ENCODE results near the gene UNKL.
"Not testable (repeated sequence)": the region's sequence is repeated elsewhere in the genome, so short reads cannot be mapped to it uniquely, and the experiment has no call there.

Gene UNKL

GRCh38 chr16:1341495-1342420, 72.7 kb downstream of the UNKL start:
- DNase-seq (ENCODE audit: low spot score) = no peak
- no peak for FAIRE-seq

GRCh38 chr16:1340730-1341494, 73.6 kb downstream of the UNKL start:
- DNase-seq (ENCODE audit: low spot score) (no peak), FAIRE-seq (no peak)

- DNase-seq (ENCODE audit: low spot score) (no peak), FAIRE-seq (no peak)
Observed at GRCh38 chr16:1338855-1339675, 75.4 kb downstream of the UNKL start.

- FAIRE-seq (no peak), DNase-seq (ENCODE audit: low spot score) (no peak)
Observed at GRCh38 chr16:1338119-1338730, 76.3 kb downstream of the UNKL start.

- no peak for DNase-seq (ENCODE audit: low spot score)
- no peak for FAIRE-seq
Observed at GRCh38 chr16:1337486-1337885, 77.0 kb downstream of the UNKL start.

GRCh38 chr16:1336619-1337018, 77.9 kb downstream of the UNKL start:
- DNase-seq (ENCODE audit: low spot score) = no peak
- FAIRE-seq = no peak

GRCh38 chr16:1335996-1336395, 78.5 kb downstream of the UNKL start:
- FAIRE-seq = no peak

GRCh38 chr16:1335211-1335971, 79.1 kb downstream of the UNKL start:
- no peak for DNase-seq (ENCODE audit: low spot score)
- FAIRE-seq = no peak

More at GRCh38 chr16:1335996-1336395, 78.5 kb downstream of the UNKL start:
- DNase-seq (ENCODE audit: low spot score) = no peak

GRCh38 chr16:1334739-1335138, 79.8 kb downstream of the UNKL start:
- FAIRE-seq (no peak), DNase-seq (ENCODE audit: low spot score) (no peak)

- DNase-seq (ENCODE audit: low spot score) = no peak
- FAIRE-seq = no peak
Observed at GRCh38 chr16:1333854-1334700, 80.4 kb downstream of the UNKL start.

- DNase-seq (ENCODE audit: low spot score) (no peak), FAIRE-seq (no peak)
Observed at GRCh38 chr16:1333149-1333812, 81.2 kb downstream of the UNKL start, which contains the start of gene BAIAP3. BAIAP3 (plus strand) TSS chr16:1333645; CDS start chr16:1338550, 4,905 bp downstream.

GRCh38 chr16:1332618-1333148, 81.8 kb downstream of the UNKL start:
- no peak for DNase-seq (ENCODE audit: low spot score)
- FAIRE-seq = no peak

GRCh38 chr16:1331712-1332617, 82.5 kb downstream of the UNKL start:
- FAIRE-seq (no peak), DNase-seq (ENCODE audit: low spot score) (peak; percentile 37)

- no peak for DNase-seq (ENCODE audit: low spot score)
- no peak for FAIRE-seq
Observed at GRCh38 chr16:1330931-1331711, 83.4 kb downstream of the UNKL start.

GRCh38 chr16:1330260-1330914, 84.1 kb downstream of the UNKL start:
- DNase-seq (ENCODE audit: low spot score) (no peak), FAIRE-seq (no peak)

GRCh38 chr16:1328961-1329360, 85.5 kb downstream of the UNKL start:
- DNase-seq (ENCODE audit: low spot score); FAIRE-seq: not testable (repeated sequence)
